GM19372 (cell line): ENCODE measurements around the gene TBX2.

ENCODE experiments used
- ATAC-seq: cut with Tn5 transposase; IDR thresholded peaks from one replicate; pipeline ENCODE4 v1.9.1; 2021; ENCODE audit warnings: mild to moderate bottlenecking, low read depth, moderate library complexity; ENCODE audit not compliant: unreplicated experiment

The TBX2 gene

GRCh38 chr17:61411261-61412142 is 11.9 kb downstream of the TBX2 start:
- no peak for ATAC-seq

GRCh38 chr17:61412143-61412859 is 12.7 kb downstream of the TBX2 start:
- peak; percentile 47 for ATAC-seq

- no peak for ATAC-seq
Measured at GRCh38 chr17:61412860-61413660, 13.4 kb downstream of the TBX2 start.

GRCh38 chr17:61413661-61414126 is 14.1 kb downstream of the TBX2 start:
- no peak for ATAC-seq

- ATAC-seq: no peak
Measured at GRCh38 chr17:61414141-61414935, 14.7 kb downstream of the TBX2 start.

- ATAC-seq: no peak
Measured at GRCh38 chr17:61414936-61415251, 15.3 kb downstream of the TBX2 start.

- ATAC-seq: no peak
Measured at GRCh38 chr17:61415374-61416210, 15.9 kb downstream of the TBX2 start.

GRCh38 chr17:61416211-61416539 is 16.5 kb downstream of the TBX2 start:
- ATAC-seq: no peak

- peak; percentile 52 for ATAC-seq
Measured at GRCh38 chr17:61416540-61417363, 17.1 kb downstream of the TBX2 start.

GRCh38 chr17:61418449-61418848 is 18.8 kb downstream of the TBX2 start:
- no peak for ATAC-seq

- no peak for ATAC-seq
Measured at GRCh38 chr17:61419496-61420046, 19.9 kb downstream of the TBX2 start.

GRCh38 chr17:61420052-61420451 is 20.4 kb downstream of the TBX2 start:
- ATAC-seq: no peak

GRCh38 chr17:61420745-61421398 is 21.2 kb downstream of the TBX2 start:
- ATAC-seq: no peak

GRCh38 chr17:61421460-61421859 is 21.8 kb downstream of the TBX2 start:
- ATAC-seq: no peak

- no peak for ATAC-seq
Measured at GRCh38 chr17:61422116-61422799, 22.6 kb downstream of the TBX2 start.

GRCh38 chr17:61422869-61423268 is 23.2 kb downstream of the TBX2 start:
- ATAC-seq: no peak

- no peak for ATAC-seq
Measured at GRCh38 chr17:61423967-61424649, 24.5 kb downstream of the TBX2 start.
